ENCODE results near the gene NKX2-8.

DNA sequence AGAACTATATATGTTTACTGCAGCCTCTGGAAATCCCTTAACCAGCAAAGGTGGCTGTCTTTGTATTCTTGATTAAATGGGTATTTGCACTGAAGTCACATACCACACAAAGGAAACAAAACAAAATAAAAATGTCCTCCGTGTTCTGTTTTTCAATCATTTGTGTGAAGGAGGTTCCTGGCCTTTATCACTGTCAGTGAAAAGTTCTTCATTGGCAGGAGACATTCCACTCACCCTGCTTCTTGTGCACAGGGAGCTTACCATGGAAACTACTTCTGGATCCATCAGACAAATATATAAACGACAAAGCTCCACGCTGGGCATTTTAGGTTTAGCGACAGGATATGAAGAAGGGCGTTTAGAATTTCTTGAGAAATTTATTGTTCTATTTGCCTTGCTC is 5.7 kb upstream of the NKX2-8 start:
- TF ChIP-seq, protein P1, sequence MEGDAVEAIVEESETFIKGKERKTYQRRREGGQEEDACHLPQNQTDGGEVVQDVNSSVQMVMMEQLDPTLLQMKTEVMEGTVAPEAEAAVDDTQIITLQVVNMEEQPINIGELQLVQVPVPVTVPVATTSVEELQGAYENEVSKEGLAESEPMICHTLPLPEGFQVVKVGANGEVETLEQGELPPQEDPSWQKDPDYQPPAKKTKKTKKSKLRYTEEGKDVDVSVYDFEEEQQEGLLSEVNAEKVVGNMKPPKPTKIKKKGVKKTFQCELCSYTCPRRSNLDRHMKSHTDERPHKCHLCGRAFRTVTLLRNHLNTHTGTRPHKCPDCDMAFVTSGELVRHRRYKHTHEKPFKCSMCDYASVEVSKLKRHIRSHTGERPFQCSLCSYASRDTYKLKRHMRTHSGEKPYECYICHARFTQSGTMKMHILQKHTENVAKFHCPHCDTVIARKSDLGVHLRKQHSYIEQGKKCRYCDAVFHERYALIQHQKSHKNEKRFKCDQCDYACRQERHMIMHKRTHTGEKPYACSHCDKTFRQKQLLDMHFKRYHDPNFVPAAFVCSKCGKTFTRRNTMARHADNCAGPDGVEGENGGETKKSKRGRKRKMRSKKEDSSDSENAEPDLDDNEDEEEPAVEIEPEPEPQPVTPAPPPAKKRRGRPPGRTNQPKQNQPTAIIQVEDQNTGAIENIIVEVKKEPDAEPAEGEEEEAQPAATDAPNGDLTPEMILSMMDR (IDR thresholded peaks at IDR 0.05), result no peak
- no peak for TF ChIP-seq POLR2A (IDR thresholded peaks at IDR 0.05)
